Stomach (tissue), 9 donors: ENCODE measurements around the gene TSKU. TPM values are rescaled to one million over a fixed set of nuclear protein-coding genes. Genes with fewer than 3 reads are reported as not detected.
A peak's percentile ranks its signal among the peaks of the same experiment; 100 is the strongest.

Source experiments
- DNase-seq, 2 donors: peaks; one replicate each; pipeline versions ENCODE4 v3.0.0 to v3.0.0-alpha.2; 2013 to 2019
- H3K27ac ChIP-seq, 5 donors: fragments of 200-600 bp in 4 of 5; sonication (generic) in 4 of 5; one replicate each; pipeline ENCODE4 v1.5.1; 2013 to 2019; ENCODE audit warnings: mild to moderate bottlenecking in 1 of 5, moderate library complexity in 1 of 5
- H3K27me3 ChIP-seq, 3 donors: fragments of 200-600 bp; sonication (generic); one replicate each; pipeline ENCODE4 v1.5.1; 2017 to 2019; ENCODE audit warnings: mixed run types in 1 of 3
- H3K36me3 ChIP-seq, 4 donors: fragments of 200-600 bp; sonication (generic); 1 replicate in 3 of 4; 2 replicates in 1 of 4; pipeline ENCODE4 v1.5.1; 2016 to 2019
- H3K4me1 ChIP-seq, 4 donors: fragments of 200-600 bp; sonication (generic); one replicate each; pipeline ENCODE4 v1.5.1; 2016 to 2019
- H3K4me3 ChIP-seq, 4 donors: fragments of 200-600 bp; sonication (generic) in 3 of 4; one replicate each; pipeline ENCODE4 v1.5.1; 2016 to 2019; ENCODE audit warnings: mild to moderate bottlenecking in 1 of 4
- H3K9me3 ChIP-seq, 4 donors: fragments of 200-600 bp; sonication (generic); one replicate each; pipeline ENCODE4 v1.5.1; 2016 to 2019
- CTCF ChIP-seq, 7 experiments: fragments of 450-650 bp in 4 of 7; fragments of 200-600 bp in 3 of 7; sonication (generic) in 3 of 7; IDR thresholded peaks; one replicate each; pipeline ENCODE4 v1.5.1; 2016 to 2019; ENCODE audit warnings: antibody characterized with exemption in 7 of 7, control low read depth in 2 of 7, mild to moderate bottlenecking in 1 of 7
- EP300 ChIP-seq: sonication (generic); formaldehyde crosslinking; IDR thresholded peaks from one replicate; pipeline ENCODE4 v1.6.1; 2017; ENCODE audit warnings: antibody characterized with exemption
- POLR2A ChIP-seq, 4 donors: fragments of 450-650 bp; IDR thresholded peaks; one replicate each; pipeline ENCODE4 v1.6.1; 2016; ENCODE audit warnings: antibody characterized with exemption in 4 of 4, control low read depth in 2 of 4, mild to moderate bottlenecking in 1 of 4, moderate library complexity in 1 of 4
- POLR2AphosphoS5 ChIP-seq, 3 donors: sonication (generic); formaldehyde crosslinking; IDR thresholded peaks; one replicate each; pipeline ENCODE4 v1.6.1; 2016; ENCODE audit warnings: antibody characterized with exemption in 3 of 3
- WGBS, 5 donors: extraction: QIAGEN DNeasy Blood & Tissue Kit in 3 of 5; methylation state at CpG; one replicate each; pipeline versions ENCODE4 v1.1.5 to v1.1.7; 2013 to 2018; 5-methylcytosine and 5-hydroxymethylcytosine counted together
- intact Hi-C: fragments of 100-400 bp; cut with DNase I; formaldehyde crosslinking; loops from one replicate; pipeline ENCODE4 v1.15.1; 2023; ENCODE audit warnings: low total_unique reads
- polyA plus RNA-seq, 3 donors: library from polyadenylated mRNA; stranded (reverse); fragments of 200-250 nt; gene quantifications; one replicate each; pipeline ENCODE4 v1.2.3, GENCODE V29; 2013
- total RNA-seq, 5 donors: library from RNA; depleted of rRNA; stranded (reverse); fragments of >200 nt; gene quantifications; one replicate each; pipeline versions ENCODE4 v1.1.0 to v1.2.3, GENCODE V29; 2014 to 2016
- donor health status: healthy with polysubstance abuse.
- donor health status: Bipolar disorder and iron deficiency.
- donor health status: healthy.

The TSKU gene
- total and polyA plus RNA-seq, 8 donors: 11.1 to 114 (median 19.7) TPM

- intact Hi-C loops: loop anchor here (5.0 kb wide), 1 partner anchor 43 kb away; no protein-coding TSS in a partner anchor
- Histone ChIP-seq H3K27me3 (no peaks in the 10 kb centered on the region), H3K4me1 (peaks cover 9 to 41% (median 22%) of the 10 kb centered on the region in 4 donors), H3K4me3 (no peak overlapping the region), H3K9me3 (no peaks in the 10 kb centered on the region), H3K27ac (peak overlapping the region in 2 of 5 donors; percentile 2 to 51), H3K36me3 (no peaks in the 10 kb centered on the region)
- 72 to 81% (median 78%) methylated on average over 4 to 5 of the region's 5 CpGs for WGBS, 5 donors
- TF ChIP-seq EP300 (no peak), POLR2A (IDR thresholded peaks at IDR 0.05) (no peak), CTCF (IDR thresholded peaks at IDR 0.05) (no peak), POLR2AphosphoS5 (IDR thresholded peaks at IDR 0.05) (no peak)
- peak in 1 of 2 donors; percentile 78 for DNase-seq
These were observed 34.2 kb upstream of the TSKU start for GRCh38 chr11:76748948-76749347.

GRCh38 chr11:76750067-76750466 is 33.1 kb upstream of the TSKU start:
- Histone ChIP-seq H3K27me3 (no peaks in the 10 kb centered on the region), H3K4me1 (peaks cover 9 to 39% (median 21%) of the 10 kb centered on the region in 4 donors), H3K27ac (no peak overlapping the region), H3K4me3 (no peak overlapping the region), H3K9me3 (no peaks in the 10 kb centered on the region), H3K36me3 (no peaks in the 10 kb centered on the region)
- intact Hi-C loops: no loop called here
- DNase-seq: no peak
- WGBS, 5 donors: 75 to 95% (median 91%) methylated on average over 2 of the region's 2 CpGs
- no peak for TF ChIP-seq CTCF (IDR thresholded peaks at IDR 0.05)
- no peak for TF ChIP-seq POLR2AphosphoS5 (IDR thresholded peaks at IDR 0.05)
- no peak for TF ChIP-seq EP300
- TF ChIP-seq POLR2A (IDR thresholded peaks at IDR 0.05): no peak

- Histone ChIP-seq H3K9me3 (no peaks in the 10 kb centered on the region), H3K27me3 (no peaks in the 10 kb centered on the region), H3K4me3 (no peak overlapping the region), H3K27ac (no peak overlapping the region), H3K36me3 (no peaks in the 10 kb centered on the region), H3K4me1 (peaks cover 9 to 33% (median 18%) of the 10 kb centered on the region in 4 donors)
- no peak for DNase-seq
- TF ChIP-seq EP300 (no peak), POLR2AphosphoS5 (IDR thresholded peaks at IDR 0.05) (no peak), POLR2A (IDR thresholded peaks at IDR 0.05) (no peak), CTCF (IDR thresholded peaks at IDR 0.05) (no peak)
- 80 to 92% (median 84%) methylated on average over 5 to 6 of the region's 6 CpGs for WGBS, 5 donors
- intact Hi-C loops: no loop called here
These were observed 32.4 kb upstream of the TSKU start for GRCh38 chr11:76750746-76751145.

- no peaks in the 10 kb centered on the region for H3K27me3 ChIP-seq
- H3K9me3 ChIP-seq: no peaks in the 10 kb centered on the region
- H3K36me3 ChIP-seq: no peaks in the 10 kb centered on the region
- no peak overlapping the region for H3K4me3 ChIP-seq
- intact Hi-C loops: no loop called here
- peak; percentile 71 to 91 for DNase-seq
- WGBS, 5 donors: 32 to 37% (median 33%) methylated on average over 22 to 25 of the region's 25 CpGs
- TF ChIP-seq POLR2AphosphoS5 (IDR thresholded peaks at IDR 0.05) (peak; percentile 33 to 69 (median 50)), CTCF (IDR thresholded peaks at IDR 0.05) (no peak)
- H3K27ac ChIP-seq: peak overlapping the region in 3 of 5 donors; percentile 22 to 70 (median 41)
- peaks cover 9 to 32% (median 15%) of the 10 kb centered on the region in 4 donors for H3K4me1 ChIP-seq
These were observed 30.6 kb upstream of the TSKU start for GRCh38 chr11:76752321-76753143.
